IMR-90 (cell line): ENCODE results near the gene MAGOH. TPM values are rescaled to one million over a fixed set of nuclear protein-coding genes. Genes with fewer than 3 reads are reported as not detected.

Experiments used
- ATAC-seq: fragments of 200-7000 bp; cut with Tn5 transposase; 2 replicates; pipeline ENCODE4 v1.9.1; 2020; ENCODE audit warnings: low read depth, mild to moderate bottlenecking, moderate library complexity
- BruUV-seq: library from RNA; stranded (reverse); fragments of 400-500 nt; replicated peaks from 2 replicates; lab custom pipeline; 2021; lab: Mats Ljungman, UMichigan
- CTCF ChIA-PET: fragments of 300-600 bp; formaldehyde crosslinking; extraction: SDS; loops from one replicate; lab custom pipeline; 2021; ENCODE audit warnings: antibody characterized with exemption; lab: Yijun Ruan, JAX
- POLR2A ChIA-PET: fragments of 300-600 bp; sonication (Branson Sonifier 250); formaldehyde crosslinking; loops from one replicate; lab custom pipeline; 2022; ENCODE audit warnings: antibody characterized with exemption; ENCODE audit not compliant: unreplicated experiment; lab: Charles Lee
- DNase-seq: peaks from one replicate; pipeline ENCODE4 v3.0.0; 2013
- H2AFZ ChIP-seq: replicated peaks from 2 replicates; pipeline ENCODE3; 2013; ENCODE audit warnings: low read length, mild to moderate bottlenecking; ENCODE audit not compliant: poor library complexity
- H2AK5ac ChIP-seq: 2 replicates; pipeline ENCODE4 v1.6.1; 2013; ENCODE audit warnings: low read depth, low read length, inconsistent platforms
- H2AK9ac ChIP-seq: replicated peaks from 2 replicates; pipeline ENCODE3; 2013; ENCODE audit warnings: mild to moderate bottlenecking, low read depth, low read length, moderate library complexity; ENCODE audit not compliant: poor library complexity
- H2BK120ac ChIP-seq: 2 replicates; pipeline ENCODE4 v1.6.1; 2013; ENCODE audit warnings: low read depth, low read length, inconsistent platforms
- H2BK15ac ChIP-seq: 3 replicates; pipeline ENCODE4 v1.6.1; 2013; ENCODE audit warnings: low read depth, low read length, inconsistent platforms
- H2BK20ac ChIP-seq: 2 replicates; pipeline ENCODE4 v1.6.1; 2013; ENCODE audit warnings: low read depth, mild to moderate bottlenecking, inconsistent platforms, low read length, moderate library complexity
- H2BK5ac ChIP-seq: 2 replicates; pipeline ENCODE4 v1.6.1; 2013; ENCODE audit warnings: mild to moderate bottlenecking, low read depth, low read length, inconsistent platforms; ENCODE audit not compliant: poor library complexity, severe bottlenecking
- H3K14ac ChIP-seq: replicated peaks from 2 replicates; pipeline ENCODE4 v1.6.1; 2013; ENCODE audit warnings: low read depth, low read length, inconsistent platforms
- H3K18ac ChIP-seq: 2 replicates; pipeline ENCODE4 v1.6.1; 2013; ENCODE audit warnings: low read depth, low read length, control low read depth
- H3K23ac ChIP-seq: 2 replicates; pipeline ENCODE4 v1.6.1; 2013; ENCODE audit warnings: low read depth, low read length, inconsistent platforms
- H3K27ac ChIP-seq: 2 replicates; pipeline ENCODE4 v1.5.1; 2013; ENCODE audit warnings: mild to moderate bottlenecking, control low read depth, low read length; ENCODE audit not compliant: insufficient read depth
- H3K27me3 ChIP-seq: 2 replicates; pipeline ENCODE4 v1.6.1; 2013; ENCODE audit warnings: low read length; ENCODE audit not compliant: control insufficient read depth, insufficient read depth
- H3K36me3 ChIP-seq: 2 replicates; pipeline ENCODE4 v1.6.1; 2013; ENCODE audit warnings: low read length, mixed read lengths; ENCODE audit not compliant: control insufficient read depth, insufficient read depth
- H3K4ac ChIP-seq: 2 replicates; pipeline ENCODE4 v1.6.1; 2013; ENCODE audit warnings: low read depth, low read length, inconsistent platforms
- H3K4me1 ChIP-seq: 2 replicates; pipeline ENCODE4 v1.6.1; 2013; ENCODE audit warnings: low read length, mixed read lengths; ENCODE audit not compliant: control insufficient read depth, insufficient read depth
- H3K4me2 ChIP-seq: 2 replicates; pipeline ENCODE4 v1.6.1; 2013; ENCODE audit warnings: low read depth, mild to moderate bottlenecking, control low read depth, low read length, moderate library complexity
- H3K4me3 ChIP-seq: 2 replicates; pipeline ENCODE4 v1.5.1; 2013; ENCODE audit warnings: low read depth, mild to moderate bottlenecking, control low read depth, low read length, moderate library complexity; ENCODE audit not compliant: insufficient read depth
- H3K56ac ChIP-seq: 2 replicates; pipeline ENCODE4 v1.6.1; 2013; ENCODE audit warnings: low read length, inconsistent platforms; ENCODE audit not compliant: insufficient read depth; ENCODE audit errors: extremely low read depth
- H3K79me1 ChIP-seq, 2 experiments: 2 replicates each; pipeline ENCODE4 v1.6.1; 2013; ENCODE audit warnings: low read length in 2 of 2, inconsistent platforms in 1 of 2, low read depth in 1 of 2
- H3K9ac ChIP-seq: 2 replicates; pipeline ENCODE4 v1.6.1; 2013; ENCODE audit warnings: low read depth, low read length, control low read depth
- H3K9me1 ChIP-seq: 2 replicates; pipeline ENCODE4 v1.6.1; 2013; ENCODE audit warnings: low read length, inconsistent platforms; ENCODE audit not compliant: insufficient read depth
- H3K9me3 ChIP-seq: 2 replicates; pipeline ENCODE4 v1.6.1; 2013; ENCODE audit warnings: low read length; ENCODE audit not compliant: control insufficient read depth, insufficient read depth
- H4K20me1 ChIP-seq: 2 replicates; pipeline ENCODE4 v1.6.1; 2013; ENCODE audit warnings: low read length, inconsistent platforms; ENCODE audit not compliant: insufficient read depth
- H4K5ac ChIP-seq: 2 replicates; pipeline ENCODE4 v1.6.1; 2013; ENCODE audit warnings: mild to moderate bottlenecking, low read depth, low read length, control low read depth
- H4K8ac ChIP-seq, 2 experiments: 2 replicates each; pipeline ENCODE4 v1.6.1; 2013; ENCODE audit warnings: low read depth in 2 of 2, low read length in 2 of 2, control low read depth in 1 of 2, inconsistent platforms in 1 of 2
- H4K91ac ChIP-seq: 2 replicates; pipeline ENCODE4 v1.6.1; 2013; ENCODE audit warnings: low read depth, low read length, inconsistent platforms; ENCODE audit not compliant: insufficient read depth
- BHLHE40 ChIP-seq: fragments of 150-350 bp; IDR thresholded peaks from 2 replicates; pipeline ENCODE4 v1.6.1; 2016; ENCODE audit warnings: mild to moderate bottlenecking, low read depth, low read length
- CEBPB ChIP-seq: IDR thresholded peaks from 2 replicates; pipeline ENCODE4 v1.6.1; 2012; ENCODE audit warnings: low read depth, low read length, improper control_type of control experiment
- MAFK ChIP-seq: IDR thresholded peaks from 2 replicates; pipeline ENCODE4 v1.6.1; 2012; ENCODE audit warnings: low read depth, low read length, improper control_type of control experiment
- MXI1 ChIP-seq: IDR thresholded peaks from 2 replicates; pipeline ENCODE4 v1.6.1; 2012; ENCODE audit warnings: low read depth, mild to moderate bottlenecking, low read length, moderate library complexity, borderline replicate concordance
- POLR2A ChIP-seq: IDR thresholded peaks from 2 replicates; pipeline ENCODE4 v1.6.1; 2012; ENCODE audit warnings: mild to moderate bottlenecking, low read depth, low read length
- RCOR1 ChIP-seq: IDR thresholded peaks from 2 replicates; pipeline ENCODE4 v1.6.1; 2012; ENCODE audit warnings: mild to moderate bottlenecking, low read length, improper control_type of control experiment; ENCODE audit not compliant: insufficient replicate concordance
- WGBS, 2 experiments: methylation state at CpG; one replicate each; pipeline versions ENCODE4 v1.1.5 to v1.1.7; 2013; ENCODE audit warnings: missing lambda C conversion rate in 2 of 2; ENCODE audit not compliant: insufficient read length in 1 of 2; ENCODE audit errors: extremely low coverage in 2 of 2; 5-methylcytosine and 5-hydroxymethylcytosine counted together
- dilution Hi-C: fragments of 300-500 bp; cut with HindIII; formaldehyde crosslinking; loops from one replicate; pipeline ENCODE4 v1.14.3; 2018; ENCODE audit warnings: low sequenced_read_pairs; ENCODE audit not compliant: unreplicated experiment
- in situ Hi-C: fragments of 300-500 bp; cut with MboI; formaldehyde crosslinking; loops from 3 replicates; pipeline ENCODE4 v1.14.3; 2019; ENCODE audit warnings: low sequenced_read_pairs, inconsistent platforms, mixed read lengths
- intact Hi-C: fragments of 100-400 bp; cut with micrococcal nuclease; formaldehyde crosslinking; loops from 2 replicates; pipeline ENCODE4 v1.10.0; 2022
- polyA plus RNA-seq, 3 experiments: library from polyadenylated mRNA; depleted of rRNA; stranded (reverse); fragments of >200 nt; gene quantifications; 2 replicates each; pipeline ENCODE4 v1.2.3, GENCODE V29; 2012; ENCODE audit warnings: low replicate concordance in 1 of 3
- total RNA-seq: library from RNA; depleted of rRNA; stranded (reverse); fragments of >200 nt; gene quantifications from 2 replicates; pipeline ENCODE4 v1.2.3, GENCODE V29; 2012
- TF ChIP-seq, protein P1 (sequence below): conservative IDR thresholded peaks from 2 replicates; pipeline ENCODE4 v1.5.1; 2012; ENCODE audit warnings: mild to moderate bottlenecking, low read depth, low read length, improper control_type of control experiment
- TF ChIP-seq, protein P2 (sequence below): fragments of 150-350 bp; IDR thresholded peaks from 2 replicates; pipeline ENCODE4 v1.6.1; 2017; ENCODE audit warnings: mild to moderate bottlenecking, antibody characterized with exemption, low read length, low read depth

MAGOH gene
- total and polyA plus RNA-seq, 2 of the 4 experiments (the other 2 are of a cell fraction), result 3.8 to 26.3 TPM

DNA sequence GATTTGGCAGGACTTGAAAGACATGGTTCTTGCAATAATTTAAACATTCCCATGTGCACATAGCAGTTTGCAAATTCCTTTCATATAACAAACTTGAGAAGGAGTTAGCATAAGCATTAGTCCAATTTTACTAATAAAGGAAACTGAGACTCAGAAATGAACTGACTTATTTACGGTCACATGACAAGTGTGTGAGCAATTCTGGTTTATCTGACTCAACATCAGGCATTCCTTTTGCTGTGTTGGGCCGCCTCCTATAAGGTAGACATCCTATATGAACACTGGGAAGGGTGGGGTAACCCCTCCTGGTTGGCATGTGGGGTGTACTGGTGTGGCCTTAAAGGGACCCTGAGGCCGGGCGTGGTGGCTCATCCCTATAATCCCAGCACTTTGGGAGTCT lies 50.2 kb downstream of the MAGOH start:
- Histone ChIP-seq H3K9me1 (peaks cover 22% of the 10 kb centered on the region), H3K14ac (no peak overlapping the region), H2AK5ac (peak overlapping the region; percentile 75), H2AK9ac (no peak overlapping the region), H4K5ac (no peak overlapping the region), H2BK120ac (peak overlapping the region; percentile 88; the same call in 1 of the 2 replicates), H3K27me3 (no peaks in the 10 kb centered on the region), H3K18ac (no peak overlapping the region), H4K91ac (peak overlapping the region; percentile 31; the same call in 1 of the 2 replicates), H3K9me3 (no peaks in the 10 kb centered on the region), H2BK15ac (0 out of 3 replicates have a peak overlapping the region, but pooled peaks have one; percentile 12), H4K8ac (peak overlapping the region in 1 of 2 experiments; percentile 41; a peak in 1 of 4 replicates), H2BK20ac (peak overlapping the region; percentile 79), H3K23ac (no peak overlapping the region), H3K4me1 (peaks cover 33% of the 10 kb centered on the region), H3K36me3 (no peaks in the 10 kb centered on the region), H3K79me1 (no peaks in the 10 kb centered on the region), H3K4me2 (no peak overlapping the region), H2BK5ac (no peak overlapping the region), H3K9ac (no peak overlapping the region), H3K4me3 (no peak overlapping the region), H3K27ac (peak overlapping the region; percentile 20; the same call in 1 of the 2 replicates), H3K56ac (no peak overlapping the region), H2AFZ (peak overlapping the region; percentile 73), H4K20me1 (no peaks in the 10 kb centered on the region), H3K4ac (peak overlapping the region; percentile 64)
- no CpG with 5 or more reads among the region's 4 CpGs for WGBS, 2 experiments
- intact Hi-C loops (loop anchor here (5.0 to 10.0 kb wide), 3 partner anchors 171 to 346 kb away; partner anchors contain the start of genes ECHDC2, SCP2 and ZYG11A), dilution Hi-C loops (no loop called here), in situ Hi-C loops (loop anchor here (10.0 kb wide), 2 partner anchors 283 to 483 kb away; no protein-coding TSS in a partner anchor)
- TF ChIP-seq MXI1 (no peak), CEBPB (no peak), BHLHE40 (no peak), POLR2A (no peak), MAFK (no peak), RCOR1 (no peak)
- TF ChIP-seq, protein P1, sequence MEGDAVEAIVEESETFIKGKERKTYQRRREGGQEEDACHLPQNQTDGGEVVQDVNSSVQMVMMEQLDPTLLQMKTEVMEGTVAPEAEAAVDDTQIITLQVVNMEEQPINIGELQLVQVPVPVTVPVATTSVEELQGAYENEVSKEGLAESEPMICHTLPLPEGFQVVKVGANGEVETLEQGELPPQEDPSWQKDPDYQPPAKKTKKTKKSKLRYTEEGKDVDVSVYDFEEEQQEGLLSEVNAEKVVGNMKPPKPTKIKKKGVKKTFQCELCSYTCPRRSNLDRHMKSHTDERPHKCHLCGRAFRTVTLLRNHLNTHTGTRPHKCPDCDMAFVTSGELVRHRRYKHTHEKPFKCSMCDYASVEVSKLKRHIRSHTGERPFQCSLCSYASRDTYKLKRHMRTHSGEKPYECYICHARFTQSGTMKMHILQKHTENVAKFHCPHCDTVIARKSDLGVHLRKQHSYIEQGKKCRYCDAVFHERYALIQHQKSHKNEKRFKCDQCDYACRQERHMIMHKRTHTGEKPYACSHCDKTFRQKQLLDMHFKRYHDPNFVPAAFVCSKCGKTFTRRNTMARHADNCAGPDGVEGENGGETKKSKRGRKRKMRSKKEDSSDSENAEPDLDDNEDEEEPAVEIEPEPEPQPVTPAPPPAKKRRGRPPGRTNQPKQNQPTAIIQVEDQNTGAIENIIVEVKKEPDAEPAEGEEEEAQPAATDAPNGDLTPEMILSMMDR, result no peak
- TF ChIP-seq, protein P2, sequence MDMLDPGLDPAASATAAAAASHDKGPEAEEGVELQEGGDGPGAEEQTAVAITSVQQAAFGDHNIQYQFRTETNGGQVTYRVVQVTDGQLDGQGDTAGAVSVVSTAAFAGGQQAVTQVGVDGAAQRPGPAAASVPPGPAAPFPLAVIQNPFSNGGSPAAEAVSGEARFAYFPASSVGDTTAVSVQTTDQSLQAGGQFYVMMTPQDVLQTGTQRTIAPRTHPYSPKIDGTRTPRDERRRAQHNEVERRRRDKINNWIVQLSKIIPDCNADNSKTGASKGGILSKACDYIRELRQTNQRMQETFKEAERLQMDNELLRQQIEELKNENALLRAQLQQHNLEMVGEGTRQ, result peak; percentile 63
- DNase-seq (peak; percentile 55), ATAC-seq (0 out of 2 replicates have a peak, but pooled peaks have one; percentile 2)
- BruUV-seq, result no TSS peak
- ChIA-PET CTCF (no interaction called here), POLR2A (no interaction called here)
